GM19351 (cell line): ENCODE data around the gene ZNF343.
"Not testable (repeated sequence)": the region's sequence is repeated elsewhere in the genome, so short reads cannot be mapped to it uniquely, and the experiment has no call there.

Experiments
- ATAC-seq: cut with Tn5 transposase; IDR thresholded peaks from one replicate; pipeline ENCODE4 v1.9.1; 2021; ENCODE audit warnings: mild to moderate bottlenecking, moderate library complexity; ENCODE audit not compliant: unreplicated experiment

The ZNF343 gene

GRCh38 chr20:2521369-2522305, 12.9 kb upstream of the ZNF343 start:
- ATAC-seq = no peak

DNA sequence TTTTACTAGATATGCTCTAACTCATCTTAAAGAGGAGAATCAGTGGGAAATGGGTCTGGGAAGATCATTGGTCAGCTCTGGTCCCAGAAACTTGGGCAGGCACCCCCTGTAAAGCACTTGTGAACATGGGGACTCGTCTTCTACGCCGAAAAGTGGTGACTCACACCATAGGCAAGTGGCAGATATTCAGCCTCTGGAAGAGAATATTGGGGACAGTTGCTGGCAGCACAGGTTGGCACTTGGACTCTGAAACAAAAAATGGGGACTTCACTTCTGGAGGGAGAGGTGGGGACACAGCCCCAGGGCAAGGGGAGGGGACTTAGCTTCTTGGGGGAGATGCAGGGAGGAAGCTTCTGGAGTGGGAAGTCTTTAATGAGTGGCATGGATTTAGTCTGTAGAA, 11.9 kb upstream of the ZNF343 start:
- ATAC-seq = no peak

DNA sequence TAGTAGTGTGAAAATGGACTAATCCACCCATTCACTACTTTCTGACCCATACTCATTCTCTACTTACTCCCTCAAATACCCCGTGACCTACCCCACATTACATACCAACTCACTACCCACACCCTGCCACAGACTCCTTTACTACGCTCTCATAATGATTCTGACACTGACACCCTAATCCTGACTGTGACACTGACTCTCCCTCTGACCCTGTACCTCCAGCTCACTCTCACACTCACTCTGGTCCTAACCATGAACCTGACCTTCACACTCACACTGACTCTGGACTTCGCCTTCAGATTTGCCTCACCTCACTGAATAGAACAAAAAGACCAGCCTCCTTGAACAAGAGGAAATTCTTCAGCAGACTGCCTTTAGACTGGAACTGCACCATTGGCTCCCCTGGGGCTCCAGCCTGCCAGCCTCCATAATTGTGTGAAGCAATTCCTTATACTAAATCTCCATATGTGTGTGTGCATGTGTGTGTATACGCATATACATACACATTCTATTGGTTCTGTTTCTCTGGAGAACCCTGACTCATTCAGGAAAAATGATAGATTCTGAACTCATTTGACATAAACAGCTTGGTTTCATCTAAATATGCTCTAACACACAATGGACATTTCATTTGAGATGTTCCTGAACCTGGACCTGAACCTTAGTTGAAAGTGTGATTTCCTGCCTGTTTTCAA, 10.5 kb upstream of the ZNF343 start:
- no peak for ATAC-seq

- ATAC-seq = no peak
Observed at GRCh38 chr20:2518558-2518957, 9.8 kb upstream of the ZNF343 start.

GRCh38 chr20:2518096-2518495, 9.4 kb upstream of the ZNF343 start:
- ATAC-seq = no peak

DNA sequence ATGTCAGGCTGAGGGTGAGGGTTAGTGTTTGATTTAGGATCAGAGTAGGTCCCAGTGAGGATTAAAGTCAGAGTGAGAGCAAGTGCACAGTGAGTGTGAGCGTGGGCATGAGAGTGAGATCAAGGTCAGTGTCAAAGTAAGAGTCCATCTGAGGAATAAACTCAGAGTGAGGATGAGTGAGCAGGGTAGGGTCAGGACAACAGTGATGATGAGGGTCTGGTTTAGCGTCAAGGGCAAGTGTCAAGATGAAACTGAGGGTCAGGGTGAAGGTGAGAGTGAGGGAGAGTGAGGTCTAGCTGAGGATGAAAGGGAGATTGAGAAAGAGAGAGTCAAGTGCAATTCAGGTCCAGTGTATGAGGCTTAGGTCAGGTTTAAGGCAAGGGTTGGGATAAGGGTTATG, 7.7 kb upstream of the ZNF343 start:
- no peak for ATAC-seq

GRCh38 chr20:2515203-2515602, 6.5 kb upstream of the ZNF343 start:
- ATAC-seq = no peak

- no peak for ATAC-seq
Observed at GRCh38 chr20:2509794-2510193, 1.1 kb upstream of the ZNF343 start.

GRCh38 chr20:2509468-2509781, 710 bp upstream of the ZNF343 start:
- ATAC-seq = no peak

- peak; percentile 15 for ATAC-seq
Observed at GRCh38 chr20:2507875-2508630, 662 bp downstream of the ZNF343 start.

GRCh38 chr20:2507464-2507863, 1.3 kb downstream of the ZNF343 start:
- no peak for ATAC-seq

- ATAC-seq = not testable (repeated sequence)
Observed at GRCh38 chr20:2506426-2506825, 2.3 kb downstream of the ZNF343 start.

DNA sequence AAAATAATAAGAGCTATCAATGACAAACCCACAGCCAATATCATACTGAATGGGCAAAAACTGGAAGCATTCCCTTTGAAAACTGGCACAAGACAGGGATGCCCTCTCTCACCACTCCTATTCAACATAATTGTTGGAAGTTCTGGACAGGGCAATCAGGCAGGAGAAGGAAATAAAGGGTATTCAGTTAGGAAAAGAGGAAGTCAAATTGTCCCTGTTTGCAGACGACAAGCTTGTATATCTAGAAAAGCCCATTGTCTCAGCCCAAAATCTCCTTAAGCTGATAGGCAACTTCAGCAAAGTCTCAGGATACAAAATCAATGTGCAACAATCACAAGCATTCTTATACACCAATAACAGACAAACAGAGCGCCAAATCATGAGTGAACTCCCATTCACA, 3.9 kb downstream of the ZNF343 start:
- ATAC-seq = not testable (repeated sequence)

DNA sequence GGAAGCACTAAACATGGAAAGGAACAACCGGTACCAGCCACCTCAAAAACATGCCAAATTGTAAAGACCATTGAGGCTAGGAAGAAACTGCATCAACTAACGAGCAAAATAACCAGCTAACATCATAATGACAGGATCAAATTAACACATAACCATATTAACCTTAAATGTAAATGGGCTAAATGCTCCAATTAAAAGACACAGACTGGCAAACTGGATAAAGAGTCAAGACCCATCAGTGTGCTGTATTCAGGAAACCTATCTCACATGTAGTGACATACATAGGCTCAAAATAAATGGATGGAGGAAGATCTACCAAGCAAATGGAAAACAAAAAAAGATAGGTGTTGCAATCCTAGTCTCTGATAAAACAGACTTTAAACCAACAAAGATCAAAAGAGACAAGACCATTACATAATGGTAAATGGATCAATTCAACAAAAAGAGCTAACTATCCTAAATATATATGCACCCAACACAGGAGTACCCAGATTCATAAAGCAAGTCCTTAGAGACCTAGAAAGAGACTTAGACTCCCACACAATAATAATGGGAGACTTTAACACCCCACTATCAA, 5.8 kb downstream of the ZNF343 start:
- not testable (repeated sequence) for ATAC-seq

GRCh38 chr20:2485661-2486060, 23.1 kb downstream of the ZNF343 start:
- ATAC-seq = no peak

GRCh38 chr20:2485080-2485479, 23.6 kb downstream of the ZNF343 start:
- no peak for ATAC-seq

DNA sequence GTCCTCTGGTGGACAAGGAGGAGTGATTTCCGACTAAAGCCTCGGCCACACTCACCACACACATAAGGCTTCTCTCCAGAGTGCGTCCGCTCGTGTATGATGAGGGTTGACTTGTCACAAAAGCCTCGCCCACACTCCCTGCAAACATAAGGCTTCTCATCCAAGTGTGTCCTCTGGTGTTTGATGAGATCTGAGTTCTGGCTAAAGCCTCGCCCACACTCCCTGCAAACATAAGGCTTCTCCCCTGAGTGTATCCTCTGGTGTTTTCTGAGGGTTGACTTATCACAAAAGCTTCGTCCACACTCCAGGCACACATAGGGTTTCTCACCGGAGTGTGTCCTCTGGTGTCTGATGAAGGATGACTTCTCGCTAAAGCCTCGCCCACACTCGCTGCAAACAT, 25.2 kb downstream of the ZNF343 start:
- ATAC-seq = no peak

DNA sequence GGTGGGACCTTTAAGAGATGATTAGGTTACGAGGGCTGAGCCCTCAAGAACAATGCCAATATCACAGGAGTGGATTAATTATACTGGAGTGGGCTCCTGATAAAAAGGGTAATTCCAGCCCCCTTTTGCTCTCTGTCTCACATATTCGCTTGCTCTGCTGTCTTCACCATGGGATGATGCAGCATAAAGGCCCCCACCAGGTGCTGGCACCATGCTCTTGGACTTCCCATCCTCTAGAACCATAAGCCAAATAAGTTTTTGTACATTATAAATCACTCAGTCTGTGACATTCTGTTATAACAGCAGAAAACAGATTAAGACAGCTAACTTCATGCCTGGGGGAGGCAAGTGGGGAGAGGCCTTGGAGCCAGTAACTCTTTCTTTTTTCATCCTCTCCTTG, 28.3 kb downstream of the ZNF343 start:
- ATAC-seq = no peak

- ATAC-seq = no peak
Observed at GRCh38 chr20:2476742-2477615, 31.7 kb downstream of the ZNF343 start.
